ENCODE data around the gene STAM2.
A peak's percentile ranks its signal among the peaks of the same experiment; 100 is the strongest.
"Not testable (repeated sequence)": the region's sequence is repeated elsewhere in the genome, so short reads cannot be mapped to it uniquely, and the experiment has no call there.

STAM2 gene

DNA sequence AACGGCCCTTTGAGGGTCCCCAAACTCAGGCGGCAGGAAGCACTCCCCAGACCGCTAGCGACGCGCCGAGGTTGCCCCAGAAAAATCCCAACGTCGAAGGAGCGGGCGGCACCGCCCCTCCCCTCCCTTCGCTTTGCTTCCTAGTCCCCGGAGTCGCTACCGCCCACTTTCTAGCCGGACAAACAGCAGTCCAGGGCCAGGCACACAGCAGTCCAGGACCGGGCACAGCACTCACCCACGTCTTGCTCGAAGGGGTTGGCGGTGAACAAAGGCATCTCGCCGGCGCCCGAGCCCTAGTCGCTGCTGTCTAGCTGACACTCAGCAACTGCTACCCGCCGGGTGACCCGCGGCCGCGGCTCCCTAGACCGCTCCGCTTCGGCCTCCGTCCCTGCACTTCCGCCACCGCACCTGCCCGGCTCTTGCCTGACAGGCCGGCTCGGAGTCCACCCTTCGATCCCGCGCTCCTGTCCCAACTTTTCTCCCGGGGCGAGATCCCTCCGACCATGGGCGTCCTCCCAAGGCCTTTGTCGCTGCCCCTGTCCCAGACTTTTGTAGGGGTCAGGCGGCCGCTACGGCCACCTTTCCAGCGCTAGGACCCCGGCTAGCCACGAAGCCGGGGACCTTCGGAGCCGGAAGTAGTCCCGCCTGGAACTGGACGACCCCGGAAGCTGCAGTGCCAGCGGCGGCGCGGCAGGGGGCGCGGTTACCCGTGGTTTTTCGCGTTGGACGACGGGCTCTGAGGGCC is at the start of gene STAM2:
Gene STAM2, minus strand, starts transcription at position 396 of the 745 bp plus-strand sequence. Its CDS starts 121 bp downstream, at position 275.
- in situ Hi-C loops (cut with HindIII; ENCODE audit: low pct_ligation_motif_present, low pct_unique_long_range_greater_than_20kb, low sequenced_read_pairs), result loop anchor here (25.0 kb wide), 1 partner anchor 437 kb away; no protein-coding TSS in a partner anchor
- peak; percentile 92 for DNase-seq

DNA sequence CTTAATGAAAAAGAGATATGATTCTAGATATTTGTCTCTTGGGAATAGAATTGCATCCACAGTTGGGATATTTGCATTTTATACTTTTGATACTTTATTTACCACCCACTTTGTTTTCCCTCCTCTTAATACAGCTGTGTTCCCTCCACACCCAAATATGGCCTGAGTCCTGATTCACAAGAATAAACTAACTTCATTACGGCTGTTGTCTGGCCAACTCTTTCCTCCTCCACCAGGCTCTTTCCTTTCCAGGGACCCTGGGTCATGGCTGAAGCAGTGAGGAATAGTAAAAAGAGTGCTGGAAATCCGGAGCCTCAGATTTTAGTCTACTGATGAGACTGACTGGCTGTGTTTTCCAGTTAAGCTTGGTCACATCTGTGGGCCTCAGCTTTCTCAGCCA is 48.4 kb upstream of the STAM2 start:
- DNase-seq, result no peak
- in situ Hi-C loops (cut with HindIII; ENCODE audit: low pct_ligation_motif_present, low pct_unique_long_range_greater_than_20kb, low sequenced_read_pairs), result no loop called here

DNA sequence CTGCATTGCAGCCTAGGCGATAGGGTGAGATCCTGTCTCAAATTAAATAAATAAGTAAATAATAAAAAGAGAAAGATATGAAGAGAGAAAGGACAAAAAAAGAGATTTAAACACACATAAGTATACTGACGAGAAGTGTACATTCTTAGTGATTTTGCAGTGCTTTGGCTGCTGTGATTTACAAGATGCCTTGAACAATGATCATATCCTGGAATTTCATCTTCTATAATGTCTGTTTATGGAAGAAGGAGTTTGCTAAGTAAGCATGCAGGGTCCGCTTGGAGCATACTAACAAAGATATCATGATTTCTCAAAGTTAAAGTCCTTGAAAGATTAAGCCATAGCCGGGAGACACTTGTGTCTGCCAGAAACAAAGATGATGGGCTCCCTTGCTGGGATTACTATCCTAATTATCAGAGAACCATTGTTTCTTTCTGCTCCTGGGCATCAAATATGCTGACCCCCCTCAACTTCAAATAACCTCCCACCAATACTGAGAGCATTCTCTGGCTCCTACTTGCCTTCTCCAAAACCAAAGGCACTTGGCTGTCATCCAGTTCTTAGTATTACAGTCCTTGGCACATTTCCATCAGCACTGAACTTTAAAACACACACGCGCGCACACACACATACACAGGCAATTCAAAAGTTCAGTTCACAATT is 47.5 kb upstream of the STAM2 start:
- DNase-seq, result peak; percentile 61

DNA sequence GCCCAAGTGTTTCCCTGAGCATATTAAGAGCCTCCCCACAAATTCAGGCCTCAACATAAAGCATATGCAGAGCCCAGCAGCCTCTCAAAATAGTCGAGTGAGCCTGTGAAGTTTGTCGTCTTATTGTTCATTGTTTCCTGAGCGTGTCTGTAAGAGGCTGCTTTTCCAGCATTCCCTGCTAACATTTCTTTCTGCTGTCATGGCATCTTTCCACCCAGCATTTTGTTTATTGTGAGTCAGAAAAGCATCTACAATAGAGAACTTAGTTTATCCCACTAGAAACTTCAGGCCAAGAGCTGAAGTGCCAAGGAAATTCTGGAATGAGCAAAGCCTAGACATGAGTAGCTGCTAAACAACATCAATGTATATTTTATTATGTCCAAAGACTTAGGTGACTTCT is 46.3 kb upstream of the STAM2 start:
- no peak for DNase-seq
- in situ Hi-C loops (cut with HindIII; ENCODE audit: low pct_ligation_motif_present, low pct_unique_long_range_greater_than_20kb, low sequenced_read_pairs), result no loop called here

More for the DNA sequence above, 47.5 kb upstream of the STAM2 start:
- in situ Hi-C loops (cut with HindIII; ENCODE audit: low pct_ligation_motif_present, low pct_unique_long_range_greater_than_20kb, low sequenced_read_pairs), result no loop called here

DNA sequence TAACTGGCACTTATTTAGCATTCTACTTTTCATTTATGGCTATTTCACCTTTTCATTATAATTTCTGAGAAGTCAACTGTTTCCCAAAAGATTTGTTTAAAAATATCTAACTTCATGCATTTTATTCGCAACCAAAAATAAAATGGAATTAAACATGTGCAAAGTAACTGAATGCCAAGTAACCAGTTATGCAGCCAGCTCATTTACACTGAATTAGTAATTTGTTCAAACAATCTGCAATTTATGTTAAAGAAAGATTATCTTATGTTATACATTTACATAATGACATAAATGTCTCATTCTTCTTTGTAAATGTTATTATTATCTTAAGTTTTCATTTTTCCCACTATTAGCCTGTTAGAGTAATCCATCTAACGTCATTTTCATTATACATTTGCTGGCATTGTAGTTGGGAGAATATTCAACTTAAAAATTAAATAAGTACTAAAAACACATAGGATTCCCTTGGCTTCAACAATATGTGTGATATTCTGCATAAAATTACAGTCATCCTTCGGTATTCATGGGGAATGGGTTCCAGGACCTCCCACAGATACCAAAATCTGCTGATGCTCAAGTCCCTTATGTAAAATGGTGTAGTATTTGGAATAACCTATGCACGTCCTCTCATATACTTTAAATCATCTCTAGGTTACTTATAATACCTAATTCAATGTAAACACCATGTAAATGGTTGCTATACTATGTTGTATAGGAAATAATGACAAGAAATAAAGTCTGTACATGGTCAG is 43.7 kb upstream of the STAM2 start:
- no peak for DNase-seq
- in situ Hi-C loops (cut with HindIII; ENCODE audit: low pct_ligation_motif_present, low pct_unique_long_range_greater_than_20kb, low sequenced_read_pairs), result no loop called here

DNA sequence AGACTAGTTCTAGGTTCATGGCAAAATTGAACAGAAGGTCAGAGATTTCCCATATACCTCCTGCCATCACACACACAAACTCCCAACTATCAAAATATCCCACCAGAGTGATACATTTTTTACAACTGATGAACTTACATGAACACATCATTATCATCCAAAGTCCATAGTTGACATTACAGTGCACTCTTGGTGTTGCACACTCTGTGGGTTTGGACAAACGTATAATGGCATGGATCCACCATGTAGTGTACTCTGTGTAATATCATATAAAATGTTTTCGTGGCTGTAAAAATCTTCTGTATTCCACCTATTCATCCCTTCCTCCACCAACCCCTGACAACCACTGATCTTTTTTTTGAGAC is 25.9 kb upstream of the STAM2 start:
- in situ Hi-C loops (cut with HindIII; ENCODE audit: low pct_ligation_motif_present, low pct_unique_long_range_greater_than_20kb, low sequenced_read_pairs), result no loop called here
- DNase-seq, result no peak

DNA sequence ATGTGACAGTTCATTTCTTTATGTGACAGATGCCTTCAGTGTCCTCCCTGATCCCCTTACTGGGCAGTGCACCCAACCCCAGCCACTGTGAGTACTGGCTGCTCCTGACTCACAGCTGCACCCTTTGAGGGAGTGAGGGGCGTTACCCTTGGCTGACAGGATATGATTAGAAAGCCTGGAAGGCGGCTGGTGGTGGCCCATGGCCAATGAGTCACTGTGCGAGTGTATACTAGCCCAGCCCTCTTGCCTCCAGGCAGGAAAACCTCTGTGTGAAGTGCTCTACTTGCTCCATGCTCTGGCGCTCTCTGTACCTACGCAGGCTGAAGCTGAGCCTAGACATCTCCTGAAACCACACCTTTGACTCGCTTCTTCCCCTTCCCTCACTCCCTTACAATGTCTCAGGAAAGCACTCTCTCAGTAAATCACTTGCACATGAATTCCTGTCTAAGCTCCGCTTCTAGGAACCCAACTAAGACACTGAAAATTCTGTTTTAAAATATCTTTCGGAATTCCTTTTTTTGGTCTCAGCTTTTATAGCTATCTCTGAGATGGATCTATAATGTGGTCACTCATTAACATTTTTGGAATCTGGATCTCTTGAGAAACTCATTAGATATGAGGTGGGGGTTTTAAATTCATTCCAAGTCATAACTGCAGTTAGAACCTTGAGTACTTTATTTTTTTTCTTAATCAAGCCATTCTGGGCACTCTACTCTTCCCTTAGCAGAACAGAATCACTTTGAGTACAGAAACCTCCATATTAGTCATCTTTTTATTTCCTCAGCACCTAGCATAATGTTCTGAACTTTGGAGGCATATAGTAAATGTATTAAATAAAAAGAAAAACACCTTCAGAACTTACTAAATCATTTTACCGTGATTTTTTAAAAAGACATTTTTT is 25.3 kb upstream of the STAM2 start:
- peak; percentile 99 for DNase-seq
- in situ Hi-C loops (cut with HindIII; ENCODE audit: low pct_ligation_motif_present, low pct_unique_long_range_greater_than_20kb, low sequenced_read_pairs), result no loop called here

DNA sequence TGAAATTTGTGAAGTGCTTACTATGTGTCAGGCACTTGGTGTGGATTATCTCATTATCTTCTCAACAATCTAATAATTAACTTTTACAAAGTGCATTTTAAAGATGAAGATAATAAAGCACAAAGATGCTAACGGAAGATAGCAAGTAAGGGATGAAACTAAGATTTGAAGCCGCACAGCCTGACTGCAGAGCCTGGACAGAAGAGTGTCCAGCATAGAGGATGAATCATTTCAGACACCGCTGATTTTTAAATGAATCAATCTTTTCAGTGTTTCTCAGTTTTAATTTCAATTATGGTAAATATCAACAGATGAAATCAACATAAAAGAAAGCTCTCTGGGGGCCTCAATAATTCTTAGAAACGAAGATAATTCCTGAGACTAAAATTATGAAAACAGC is 24.5 kb upstream of the STAM2 start:
- in situ Hi-C loops (cut with HindIII; ENCODE audit: low pct_ligation_motif_present, low pct_unique_long_range_greater_than_20kb, low sequenced_read_pairs), result no loop called here

DNA sequence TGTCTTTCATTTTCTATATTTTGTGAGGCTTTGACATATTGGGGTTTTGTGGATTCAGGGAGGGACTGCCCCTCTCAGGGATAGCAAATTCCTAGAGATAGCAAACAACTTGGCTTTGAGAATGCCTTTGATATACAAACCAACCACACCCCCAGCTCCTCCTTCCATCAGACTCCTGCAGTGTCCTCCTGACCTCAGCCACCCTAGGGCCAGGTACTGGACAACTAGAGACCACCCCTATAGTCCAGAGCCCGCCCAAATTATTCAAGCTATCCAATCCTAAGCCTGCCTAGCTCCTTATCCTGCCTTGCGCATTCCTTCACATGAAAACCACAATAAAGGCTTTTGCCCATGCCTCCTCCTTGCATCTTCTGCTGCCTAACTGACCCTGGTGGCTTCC is 22.9 kb upstream of the STAM2 start:
- in situ Hi-C loops (cut with HindIII; ENCODE audit: low pct_ligation_motif_present, low pct_unique_long_range_greater_than_20kb, low sequenced_read_pairs), result loop anchor here (25.0 kb wide), 1 partner anchor 414 kb away; no protein-coding TSS in a partner anchor
- no peak for DNase-seq

More for the DNA sequence above, 24.5 kb upstream of the STAM2 start:
- DNase-seq, result no peak

DNA sequence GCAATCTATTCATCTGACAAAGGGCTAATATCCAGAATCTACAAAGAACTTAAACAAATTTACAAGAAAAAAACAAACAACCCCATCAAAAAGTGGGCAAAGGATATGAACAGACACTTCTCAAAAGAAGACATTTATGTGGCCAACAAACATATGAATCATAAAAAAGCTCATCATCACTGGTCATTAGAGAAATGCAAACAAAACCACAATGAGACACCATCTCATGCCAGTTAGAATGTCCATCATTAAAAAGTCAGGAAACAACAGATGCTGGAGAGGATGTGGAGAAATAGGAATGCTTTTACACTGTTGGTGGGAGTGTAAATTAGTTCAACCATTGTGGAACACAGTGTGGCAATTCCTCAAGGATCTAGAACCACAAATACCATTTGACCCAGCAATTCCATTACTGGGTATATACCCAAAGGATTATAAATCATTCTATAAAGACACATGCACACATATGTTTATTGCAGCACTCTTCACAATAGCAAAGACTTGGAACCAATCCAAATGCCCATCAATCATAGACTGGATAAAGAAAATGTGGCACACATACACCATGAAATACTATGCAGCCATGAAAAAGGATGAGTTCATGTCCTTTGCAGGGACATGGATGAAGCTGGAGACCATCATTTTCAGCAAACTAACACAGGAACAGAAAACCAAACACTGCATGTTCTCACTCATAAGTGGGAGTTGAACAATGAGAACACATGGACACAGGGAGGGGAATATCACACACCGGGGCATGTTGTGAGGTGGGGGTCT is 22.1 kb upstream of the STAM2 start:
- in situ Hi-C loops (cut with HindIII; ENCODE audit: low pct_ligation_motif_present, low pct_unique_long_range_greater_than_20kb, low sequenced_read_pairs), result loop anchor here (25.0 kb wide), 1 partner anchor 415 kb away; no protein-coding TSS in a partner anchor
- not testable (repeated sequence) for DNase-seq

DNA sequence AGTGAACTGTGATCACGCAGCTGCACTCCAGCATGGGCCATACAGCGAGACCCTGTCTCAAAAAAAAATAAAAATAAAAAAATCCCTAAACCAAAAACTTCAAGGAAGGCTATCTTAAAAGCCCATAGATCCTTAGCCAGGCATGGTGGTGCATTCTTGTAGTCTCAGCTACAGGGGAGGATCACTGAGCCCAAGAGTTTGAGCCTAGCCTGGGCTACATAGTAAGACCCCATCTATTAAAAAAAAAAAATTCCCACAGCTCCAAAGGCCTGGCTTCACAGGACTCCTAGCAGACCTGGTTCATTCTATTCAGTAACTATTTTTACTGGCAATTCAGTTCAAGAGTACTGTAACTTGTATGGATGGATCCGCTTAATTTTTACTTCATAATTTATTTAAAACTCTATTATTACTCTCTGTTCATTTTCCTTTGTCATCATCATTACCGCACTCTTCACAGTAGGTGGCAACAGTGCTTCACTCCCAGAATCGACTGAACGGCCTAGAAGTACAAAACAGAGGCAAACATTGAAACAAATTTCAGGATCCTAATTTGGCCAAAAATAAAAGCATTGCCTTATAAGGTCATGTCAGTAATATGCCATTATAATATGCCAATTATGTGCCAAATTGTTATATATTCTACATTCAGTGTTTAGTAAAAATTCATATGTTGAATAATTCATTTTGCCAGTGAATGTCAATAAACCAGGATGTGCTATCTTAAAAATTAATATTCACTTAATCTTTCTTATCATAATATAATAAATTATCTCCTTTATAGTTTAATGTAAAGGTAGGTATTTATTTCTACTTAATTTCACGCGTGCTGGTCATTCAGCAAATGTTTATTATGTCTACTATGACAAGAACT is 14.3 kb upstream of the STAM2 start:
- DNase-seq, result peak; percentile 77
- in situ Hi-C loops (cut with HindIII; ENCODE audit: low pct_ligation_motif_present, low pct_unique_long_range_greater_than_20kb, low sequenced_read_pairs), result loop anchor here (25.0 kb wide), 1 partner anchor 422 kb away; no protein-coding TSS in a partner anchor

DNA sequence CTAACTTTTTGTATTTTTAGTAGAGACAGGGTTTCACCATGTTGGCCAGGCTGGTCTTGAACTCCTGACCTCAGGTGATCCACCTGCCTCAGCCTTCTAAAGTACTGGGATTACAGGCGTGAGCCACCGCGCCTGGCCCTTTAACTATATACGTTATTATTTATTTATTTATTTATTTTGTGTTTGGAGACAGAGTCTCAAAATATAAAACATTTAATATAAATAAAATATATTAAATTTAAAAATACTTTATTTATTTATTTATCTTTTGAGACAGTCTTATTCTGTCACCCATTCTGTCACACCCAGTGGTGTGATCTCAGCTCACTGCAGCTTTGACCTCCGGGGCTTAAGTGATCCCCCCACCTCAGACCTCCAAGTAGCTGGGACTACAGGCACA is 11.2 kb upstream of the STAM2 start:
- DNase-seq, result not testable (repeated sequence)
- in situ Hi-C loops (cut with HindIII; ENCODE audit: low pct_ligation_motif_present, low pct_unique_long_range_greater_than_20kb, low sequenced_read_pairs), result loop anchor here (25.0 kb wide), 1 partner anchor 425 kb away; no protein-coding TSS in a partner anchor

DNA sequence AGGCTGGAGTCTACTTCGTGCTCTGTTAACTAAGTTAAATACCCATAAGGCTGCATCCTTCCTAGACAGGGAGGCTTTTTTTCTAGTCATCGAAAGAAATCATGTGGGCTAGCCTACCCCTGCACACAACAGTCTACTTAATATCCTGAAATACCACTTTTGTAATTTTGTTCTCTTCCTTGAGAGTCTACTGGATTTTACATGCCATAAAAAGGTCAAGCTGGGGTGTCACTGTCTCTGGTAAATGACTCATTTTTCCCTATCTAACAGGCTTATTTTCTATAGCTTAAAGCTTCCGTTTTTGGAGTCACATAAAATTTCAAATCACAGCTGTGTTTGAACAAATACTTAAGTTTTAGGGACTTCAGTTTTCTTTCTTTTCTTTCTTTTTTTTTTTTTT is 10.7 kb upstream of the STAM2 start:
- DNase-seq, result no peak

DNA sequence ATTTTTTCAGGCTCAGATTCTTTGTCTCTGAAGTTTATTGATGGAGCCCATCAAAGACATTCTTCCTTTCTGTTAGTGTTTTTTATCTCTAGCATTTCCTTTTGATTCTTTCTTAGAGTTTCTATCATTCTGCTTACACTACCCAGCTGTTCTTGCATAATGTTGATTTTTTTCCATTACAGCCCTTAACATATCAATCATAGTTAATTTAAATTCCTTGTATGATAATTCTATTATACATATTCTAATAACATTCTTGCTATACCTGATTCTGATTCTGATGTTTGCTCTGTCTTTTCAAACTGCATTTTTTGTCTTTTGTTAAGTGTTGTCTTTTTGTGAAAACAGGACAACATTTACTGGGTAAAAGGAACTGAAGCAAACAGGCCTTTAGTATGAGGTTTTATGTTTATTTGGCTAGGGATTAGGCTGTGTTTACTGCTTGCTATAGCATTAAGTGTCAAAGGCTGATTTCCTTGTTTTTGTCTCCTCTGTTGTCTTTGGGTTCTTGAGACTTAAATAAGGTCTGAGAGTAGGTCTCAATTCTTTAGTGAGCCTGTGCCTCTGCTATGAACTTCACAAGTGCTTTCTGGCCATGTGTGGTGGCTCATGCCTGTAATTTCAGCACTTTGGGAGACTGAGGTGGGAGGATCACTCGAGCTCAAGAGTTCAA is 8.0 kb upstream of the STAM2 start:
- in situ Hi-C loops (cut with HindIII; ENCODE audit: low pct_ligation_motif_present, low pct_unique_long_range_greater_than_20kb, low sequenced_read_pairs), result loop anchor here (25.0 kb wide), 1 partner anchor 429 kb away; no protein-coding TSS in a partner anchor
- DNase-seq, result no peak

More for the DNA sequence above, 10.7 kb upstream of the STAM2 start:
- in situ Hi-C loops (cut with HindIII; ENCODE audit: low pct_ligation_motif_present, low pct_unique_long_range_greater_than_20kb, low sequenced_read_pairs), result loop anchor here (25.0 kb wide), 1 partner anchor 426 kb away; no protein-coding TSS in a partner anchor

DNA sequence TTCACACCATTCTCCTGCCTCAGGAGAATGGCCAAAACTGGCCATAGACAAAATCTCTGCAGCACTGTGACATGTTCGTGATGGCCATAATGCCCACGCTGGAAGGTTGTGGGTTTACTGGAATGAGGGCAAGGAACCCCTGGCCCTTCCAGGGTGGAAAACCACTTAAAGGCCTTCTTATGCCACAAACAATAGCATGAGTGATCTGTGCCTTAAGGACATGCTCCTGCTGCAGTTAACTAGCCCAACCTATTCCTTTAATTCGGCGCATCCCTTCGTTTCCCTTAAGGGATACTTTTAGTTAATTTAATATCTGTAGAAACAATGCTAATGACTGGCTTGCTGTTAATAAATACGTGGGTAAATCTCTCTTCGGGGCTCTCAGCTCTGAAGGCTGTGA is 2.1 kb upstream of the STAM2 start:
- in situ Hi-C loops (cut with HindIII; ENCODE audit: low pct_ligation_motif_present, low pct_unique_long_range_greater_than_20kb, low sequenced_read_pairs), result loop anchor here (25.0 kb wide), 1 partner anchor 435 kb away; no protein-coding TSS in a partner anchor

More for the DNA sequence above, 2.1 kb upstream of the STAM2 start:
- DNase-seq, result not testable (repeated sequence)
